ENCODE results near the gene SRR. TPM values are rescaled to one million over a fixed set of nuclear protein-coding genes. Genes with fewer than 3 reads are reported as not detected.

Gene SRR
- total RNA-seq, 1 donor from 2014 or later = 12.2 TPM

GRCh38 chr17:2361010-2361760, 57.4 kb downstream of the SRR start:
- DNase-seq (no peak), ATAC-seq (no peak)
- TF ChIP-seq CTCF (IDR thresholded peaks at IDR 0.05) = no peak
- intact Hi-C loops (cut with DNase I) = no loop called here
- Histone ChIP-seq H3K4me3 (no peak overlapping the region), H3K27me3 (ENCODE audit: low read depth) (no peaks in the 10 kb centered on the region), H3K36me3 (peaks cover 44% of the 10 kb centered on the region), H3K27ac (no peak overlapping the region), H3K9me3 (no peaks in the 10 kb centered on the region), H3K4me1 (peaks cover 7% of the 10 kb centered on the region)

- intact Hi-C loops (cut with DNase I) = no loop called here
- ATAC-seq (no peak), DNase-seq (no peak)
- TF ChIP-seq CTCF (IDR thresholded peaks at IDR 0.05) = no peak
- H3K27ac ChIP-seq = no peak overlapping the region
- H3K27me3 ChIP-seq (ENCODE audit: low read depth) = no peaks in the 10 kb centered on the region
- peaks cover 51% of the 10 kb centered on the region for H3K36me3 ChIP-seq
- H3K4me3 ChIP-seq = no peak overlapping the region
- H3K9me3 ChIP-seq = no peaks in the 10 kb centered on the region
- peaks cover 7% of the 10 kb centered on the region for H3K4me1 ChIP-seq
Measured at GRCh38 chr17:2362016-2362415, 58.3 kb downstream of the SRR start.

- no peak for DNase-seq
- Histone ChIP-seq H3K27ac (no peak overlapping the region), H3K27me3 (ENCODE audit: low read depth) (no peaks in the 10 kb centered on the region), H3K36me3 (peaks cover 54% of the 10 kb centered on the region), H3K4me1 (peaks cover 7% of the 10 kb centered on the region), H3K9me3 (no peaks in the 10 kb centered on the region), H3K4me3 (no peak overlapping the region)
- no peak for TF ChIP-seq CTCF (IDR thresholded peaks at IDR 0.05)
- intact Hi-C loops (cut with DNase I) = no loop called here
- no peak for ATAC-seq
Measured at GRCh38 chr17:2362416-2362815, 58.7 kb downstream of the SRR start.

GRCh38 chr17:2362881-2363280, 59.1 kb downstream of the SRR start:
- Histone ChIP-seq H3K4me1 (peaks cover 7% of the 10 kb centered on the region), H3K4me3 (no peak overlapping the region), H3K9me3 (no peaks in the 10 kb centered on the region), H3K36me3 (peaks cover 52% of the 10 kb centered on the region), H3K27me3 (ENCODE audit: low read depth) (no peaks in the 10 kb centered on the region), H3K27ac (no peak overlapping the region)
- intact Hi-C loops (cut with DNase I) = no loop called here
- no peak for TF ChIP-seq CTCF (IDR thresholded peaks at IDR 0.05)
- ATAC-seq (no peak), DNase-seq (no peak)

GRCh38 chr17:2363318-2363717, 59.6 kb downstream of the SRR start:
- no peak for TF ChIP-seq CTCF (IDR thresholded peaks at IDR 0.05)
- ATAC-seq = no peak
- H3K9me3 ChIP-seq = no peaks in the 10 kb centered on the region
- no peak overlapping the region for H3K4me3 ChIP-seq
- peaks cover 50% of the 10 kb centered on the region for H3K36me3 ChIP-seq
- intact Hi-C loops (cut with DNase I) = no loop called here
- H3K27me3 ChIP-seq (ENCODE audit: low read depth) = no peaks in the 10 kb centered on the region
- no peak for DNase-seq
- H3K27ac ChIP-seq = no peak overlapping the region
- peaks cover 7% of the 10 kb centered on the region for H3K4me1 ChIP-seq

Measured in lower lobe of right lung (tissue), 2 donors.